ENCODE measurements around the gene NCAPG2. TPM values are rescaled to one million over a fixed set of nuclear protein-coding genes. Genes with fewer than 3 reads are reported as not detected.

NCAPG2 gene
- total RNA-seq, 2 experiments from 2014 or later: 85.0 to 90.9 TPM

DNA sequence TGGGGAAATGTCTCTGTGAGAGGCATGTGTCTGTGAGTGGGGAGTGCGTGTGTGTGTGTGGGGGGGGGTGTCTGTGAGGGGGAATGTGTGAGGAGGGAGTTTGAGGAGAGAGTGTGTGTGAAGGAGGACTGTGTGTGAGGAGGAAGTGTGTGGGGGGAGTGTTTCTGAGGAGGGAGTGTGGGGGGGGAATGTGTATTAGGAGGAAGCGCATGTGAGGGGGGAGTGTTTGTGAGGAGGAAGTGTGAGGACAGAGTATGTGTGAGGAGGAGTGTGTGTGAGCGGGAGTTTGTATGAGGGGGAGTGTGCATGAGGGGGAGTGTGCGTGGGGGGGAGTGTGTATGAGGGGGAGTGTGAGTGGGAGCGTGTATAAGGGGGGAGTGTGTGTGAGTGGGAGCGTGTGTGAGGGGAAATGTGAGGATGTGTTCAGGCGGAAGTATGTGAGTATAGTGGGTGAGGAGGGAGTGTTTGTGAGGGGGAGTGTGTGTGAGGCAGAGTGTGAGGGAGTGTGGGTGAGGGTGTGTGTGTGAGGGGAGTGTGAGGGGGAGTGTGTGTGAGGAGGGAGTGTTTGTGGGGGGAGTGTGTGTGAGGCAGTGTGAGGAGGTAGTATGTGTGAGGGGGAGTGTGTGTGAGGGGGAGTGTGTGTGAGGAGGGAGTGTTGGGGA, 95.2 kb downstream of the NCAPG2 start:
- POLR2A ChIA-PET: no interaction called here
- CTCF ChIA-PET: no interaction called here

DNA sequence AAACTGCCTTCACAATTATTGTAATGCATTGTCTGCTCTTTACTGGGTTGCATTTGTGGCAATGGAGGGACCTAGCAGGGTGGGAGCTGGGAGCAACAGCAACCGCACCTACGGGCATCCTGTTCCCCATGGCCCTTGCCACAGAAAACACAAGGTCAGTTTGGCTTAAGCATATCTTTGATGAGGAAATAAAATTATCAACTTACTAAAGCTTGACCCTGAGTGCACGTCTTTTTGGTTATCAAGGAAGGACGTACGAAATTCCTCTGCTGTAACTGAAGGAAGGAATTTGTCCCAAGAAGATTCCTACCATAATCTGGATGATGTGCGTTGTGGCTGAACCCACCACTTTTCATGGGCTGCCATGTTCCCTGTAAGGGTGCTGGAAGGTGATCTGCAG, 97.0 kb downstream of the NCAPG2 start:
- CTCF ChIA-PET: no interaction called here

DNA sequence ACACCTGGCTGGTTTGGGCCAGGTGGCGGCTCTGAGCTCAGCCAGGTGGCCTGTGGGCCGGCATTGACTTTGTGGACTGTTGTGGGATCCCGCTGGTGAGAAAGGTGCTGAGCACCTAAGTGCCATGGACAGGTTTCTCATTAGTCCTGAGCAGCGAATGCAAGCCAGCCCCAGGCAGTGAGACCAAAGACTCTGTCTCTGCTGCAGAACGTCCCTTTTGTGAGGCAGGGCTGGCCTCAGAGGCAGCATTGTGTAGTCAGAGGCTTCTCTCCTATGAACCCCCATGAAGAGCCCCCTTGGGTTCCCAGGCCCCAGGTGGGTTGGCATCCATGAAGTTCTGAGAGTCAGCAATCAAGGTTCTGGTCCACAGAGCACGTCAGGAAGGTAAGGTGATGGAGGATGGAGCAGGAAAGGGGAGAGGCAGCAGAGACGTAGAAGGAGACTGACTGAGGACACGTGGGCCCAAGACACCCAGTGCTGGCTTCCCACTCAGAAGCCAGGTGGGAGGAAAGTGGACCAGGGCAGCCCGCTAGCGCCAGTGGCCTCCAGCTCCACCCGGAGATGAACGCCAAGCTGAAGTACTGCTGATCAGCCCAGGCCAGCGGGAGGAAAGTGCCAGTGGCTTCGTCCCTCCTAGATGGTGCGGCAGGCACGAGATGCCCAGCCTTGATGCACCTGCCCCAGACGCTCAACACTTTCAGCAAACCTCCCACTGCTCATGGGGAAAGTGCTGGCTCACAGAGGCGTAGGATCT, 97.8 kb downstream of the NCAPG2 start:
- CTCF ChIA-PET: no interaction called here
- POLR2A ChIA-PET: no interaction called here

More for the DNA sequence above, 97.0 kb downstream of the NCAPG2 start:
- POLR2A ChIA-PET: no interaction called here

DNA sequence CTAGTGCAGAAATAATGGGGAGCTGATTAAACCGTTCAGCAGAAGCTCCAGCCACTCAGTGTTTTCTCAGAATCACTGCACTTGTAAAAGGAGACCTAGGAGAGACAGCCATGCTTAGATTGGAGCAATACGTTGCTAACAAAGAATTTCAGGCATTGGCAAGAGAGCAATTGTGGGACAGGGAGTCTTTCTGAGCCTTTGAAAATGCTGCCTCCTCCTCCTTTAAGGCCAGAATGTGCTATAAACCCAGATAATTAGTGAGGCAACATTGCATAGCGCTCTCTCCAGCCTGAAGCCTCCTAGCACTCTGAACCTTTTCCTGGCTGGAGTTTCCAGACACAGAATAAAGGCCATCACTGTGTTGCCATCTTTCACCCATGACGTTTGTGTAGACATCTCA, 98.5 kb downstream of the NCAPG2 start:
- CTCF ChIA-PET: no interaction called here
- POLR2A ChIA-PET: no interaction called here

DNA sequence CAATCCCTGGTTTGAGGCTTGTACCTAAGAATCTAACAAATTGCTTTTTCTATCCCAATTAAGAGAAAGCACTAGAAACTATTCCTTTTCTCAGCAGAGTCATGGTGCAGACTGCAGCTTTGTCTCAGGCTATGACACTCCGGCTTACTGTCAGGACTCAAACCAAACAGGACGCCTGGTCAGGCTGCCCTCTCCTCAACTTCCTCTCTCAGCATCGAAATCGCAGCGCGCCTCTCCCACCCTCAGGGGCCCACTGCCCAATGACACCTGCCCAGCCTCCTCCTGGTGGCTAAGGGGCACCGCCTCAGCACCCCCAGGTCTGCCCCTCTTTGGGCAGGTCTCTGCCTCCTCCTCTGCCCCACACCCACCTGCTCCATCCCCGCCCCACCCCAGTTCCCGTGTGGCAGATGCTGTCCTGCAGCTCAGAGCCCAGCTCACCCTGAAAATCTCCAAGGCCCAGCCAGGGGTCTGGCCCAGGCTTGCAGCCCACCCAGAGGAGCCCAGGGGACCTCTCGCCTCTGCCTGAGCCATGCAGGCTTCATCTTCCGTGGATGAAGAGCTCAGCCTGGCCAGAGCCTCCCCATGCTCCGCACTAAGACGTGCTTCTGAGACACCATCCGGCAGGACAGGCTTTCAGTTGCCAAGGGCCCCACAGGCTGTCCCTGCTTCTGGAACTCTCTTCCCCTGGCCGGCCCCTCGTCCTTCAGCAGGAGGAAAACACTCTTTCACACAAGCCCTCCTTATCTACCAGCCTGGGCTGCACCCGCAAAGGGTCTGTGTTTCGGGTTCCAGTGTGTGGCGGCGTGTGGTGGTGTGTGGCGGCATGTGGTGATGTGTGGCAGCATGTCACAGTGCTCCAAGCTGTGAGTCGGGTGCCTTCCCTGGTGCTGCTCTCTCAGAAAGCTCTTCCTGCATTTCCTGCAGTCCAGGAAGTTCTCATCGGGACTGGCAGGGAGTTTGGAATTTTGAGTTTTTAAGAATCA, 100.5 kb downstream of the NCAPG2 start:
- POLR2A ChIA-PET: no interaction called here
- CTCF ChIA-PET: no interaction called here

DNA sequence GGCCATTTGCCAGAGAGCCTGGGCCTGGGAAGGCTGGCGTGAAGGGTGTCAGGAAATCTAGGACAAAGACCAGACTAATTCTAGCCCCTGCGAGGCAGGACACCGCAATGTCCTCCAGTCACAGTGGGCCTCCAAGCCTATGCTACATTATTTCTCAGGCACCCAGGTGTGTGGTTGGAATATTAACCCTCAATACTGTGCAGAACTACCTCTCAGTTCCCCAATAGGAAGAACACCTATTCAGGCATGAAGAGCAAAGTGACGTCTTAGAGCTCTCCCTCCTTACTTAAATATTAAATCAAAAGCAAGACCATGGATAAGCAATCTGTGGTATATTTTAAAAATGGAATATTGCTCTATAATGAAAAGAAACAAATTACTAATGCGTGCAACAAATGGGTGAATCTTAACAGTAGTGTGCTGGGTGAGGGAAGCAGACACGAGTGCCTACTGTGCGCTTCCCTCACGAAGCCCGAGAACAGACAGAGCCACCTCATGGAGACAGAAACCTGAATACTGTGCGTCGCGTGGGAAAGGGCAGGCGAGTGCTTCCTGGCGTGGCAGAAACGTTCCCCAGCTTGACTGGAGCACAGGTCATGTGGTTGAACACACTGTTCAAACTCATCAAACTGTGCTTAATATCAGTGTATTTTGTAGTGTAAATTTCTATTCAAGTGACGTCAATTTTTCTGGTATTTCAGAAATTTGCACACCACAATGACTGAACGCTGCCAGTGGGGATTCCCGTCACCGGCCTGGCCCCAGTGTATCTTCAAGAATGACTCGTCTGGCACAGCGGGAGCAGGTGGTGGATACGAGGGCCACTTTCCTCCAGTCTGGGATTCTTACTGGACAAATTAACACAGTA, 101.5 kb downstream of the NCAPG2 start:
- ChIA-PET POLR2A (no interaction called here), CTCF (no interaction called here)

DNA sequence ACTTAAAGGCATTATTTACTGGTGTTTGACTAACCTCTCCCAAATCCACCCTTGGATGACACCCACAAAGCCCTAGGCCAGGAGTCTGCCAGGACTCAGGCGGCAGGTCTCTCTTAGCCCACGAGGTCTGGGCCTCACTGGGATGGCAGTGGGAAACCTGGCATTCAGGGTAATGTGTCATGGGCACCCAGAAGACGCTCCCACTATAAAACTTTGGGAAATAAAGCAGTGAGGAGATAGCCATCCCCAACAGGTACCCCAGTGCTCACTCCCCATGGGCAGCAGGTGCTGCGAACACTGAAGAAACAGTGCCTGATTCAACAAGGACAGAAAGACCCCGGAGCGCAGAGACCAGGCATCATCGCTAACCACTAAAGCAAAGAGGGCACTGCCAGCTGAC, 102.6 kb downstream of the NCAPG2 start:
- ChIA-PET CTCF (no interaction called here), POLR2A (no interaction called here)

DNA sequence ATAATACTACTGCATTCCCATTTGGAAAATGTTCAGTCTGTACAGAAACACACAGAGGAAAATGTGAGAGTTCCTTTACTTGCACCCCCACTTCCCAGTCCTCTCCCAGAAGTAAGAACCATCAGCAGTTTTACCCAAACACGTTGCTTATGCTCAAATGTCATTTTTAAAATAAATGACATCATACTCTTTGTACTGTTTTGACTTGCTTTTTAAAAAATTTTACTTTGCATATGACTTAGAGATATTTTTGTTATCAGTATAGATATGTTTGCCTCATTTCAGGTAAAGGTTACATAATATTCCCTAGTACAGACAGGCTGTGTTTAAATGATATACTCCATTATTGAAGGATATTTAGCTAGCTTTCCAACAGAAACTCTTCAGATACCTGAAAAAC, 103.5 kb downstream of the NCAPG2 start:
- CTCF ChIA-PET: no interaction called here
- POLR2A ChIA-PET: no interaction called here

DNA sequence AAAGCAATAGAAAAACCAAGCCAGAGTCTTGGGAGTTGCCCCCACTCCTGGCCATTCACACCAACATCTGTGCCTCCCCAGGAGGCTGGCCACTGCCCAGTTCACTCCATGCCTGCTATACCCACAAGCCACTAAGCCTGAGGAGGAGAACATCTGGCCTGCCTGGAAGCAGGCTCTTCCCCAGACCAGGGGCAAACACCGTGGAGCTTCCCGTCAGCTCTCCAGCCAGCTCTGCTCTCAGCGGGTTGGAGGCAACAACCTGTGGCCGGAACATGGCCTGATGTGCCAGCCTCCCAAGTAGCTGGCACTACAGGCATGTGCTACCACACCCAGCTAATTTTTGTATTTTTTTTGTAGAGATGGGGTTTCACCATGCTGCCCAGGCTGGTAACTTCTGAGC, 107.9 kb downstream of the NCAPG2 start:
- CTCF ChIA-PET: no interaction called here
- POLR2A ChIA-PET: no interaction called here

DNA sequence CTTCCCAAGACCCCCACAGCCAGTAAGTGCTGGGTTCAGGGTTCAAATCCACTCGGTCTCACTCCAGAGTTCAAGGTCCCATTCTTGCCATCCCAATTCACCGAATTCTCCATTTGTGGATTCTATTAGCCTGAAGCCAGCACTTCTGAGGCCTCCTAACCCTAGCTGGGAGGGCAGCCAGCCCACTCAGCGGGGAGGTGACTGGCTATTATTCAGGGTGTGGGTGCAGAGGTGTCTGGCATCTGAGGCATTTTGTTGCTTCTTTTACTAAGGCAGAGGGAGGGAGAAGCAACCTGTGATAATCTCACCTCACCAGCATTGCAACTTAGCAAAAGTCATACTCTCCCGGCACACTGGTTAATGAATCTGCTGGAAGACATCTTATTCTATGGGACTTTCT, 108.3 kb downstream of the NCAPG2 start:
- ChIA-PET POLR2A (no interaction called here), CTCF (no interaction called here)

DNA sequence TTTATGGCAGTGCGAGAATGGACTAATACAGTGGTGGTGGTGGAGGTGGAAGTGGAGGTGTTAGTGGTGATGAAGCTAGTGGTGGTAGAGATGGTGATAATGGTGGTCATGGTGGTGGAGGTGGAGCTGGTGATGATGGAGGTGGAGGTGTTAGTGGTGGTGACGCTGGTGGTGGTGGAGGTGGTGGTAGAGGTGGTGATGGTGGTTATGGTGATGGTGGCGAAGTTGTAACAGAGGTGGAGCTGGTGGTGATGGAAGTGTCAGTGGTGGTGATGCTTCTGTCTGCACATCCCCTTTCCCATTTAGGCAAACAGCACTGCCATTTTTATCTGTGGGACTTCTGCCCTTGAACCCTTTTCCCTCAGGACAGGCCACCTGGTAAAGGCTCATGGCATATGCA, 109.5 kb downstream of the NCAPG2 start:
- CTCF ChIA-PET: no interaction called here
- POLR2A ChIA-PET: no interaction called here

DNA sequence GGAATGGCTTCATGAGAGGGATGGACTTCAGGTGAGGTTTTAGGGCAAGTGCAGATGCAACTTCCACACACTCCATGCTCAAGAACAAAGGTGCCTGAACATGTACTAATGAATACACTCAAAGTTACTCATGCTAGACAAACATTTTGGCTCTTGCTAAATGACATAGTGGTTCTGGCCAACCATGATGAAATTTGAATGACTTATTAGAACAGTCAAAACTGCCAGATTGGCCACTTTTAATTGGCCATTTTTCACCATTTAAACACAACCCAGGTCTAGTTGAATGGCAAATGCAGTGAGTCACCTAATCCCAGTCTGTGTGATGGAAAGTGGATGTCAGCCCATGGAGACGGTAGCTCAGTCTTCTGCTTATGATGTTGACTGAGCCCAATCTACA, 112.1 kb downstream of the NCAPG2 start:
- CTCF ChIA-PET: no interaction called here
- POLR2A ChIA-PET: no interaction called here

DNA sequence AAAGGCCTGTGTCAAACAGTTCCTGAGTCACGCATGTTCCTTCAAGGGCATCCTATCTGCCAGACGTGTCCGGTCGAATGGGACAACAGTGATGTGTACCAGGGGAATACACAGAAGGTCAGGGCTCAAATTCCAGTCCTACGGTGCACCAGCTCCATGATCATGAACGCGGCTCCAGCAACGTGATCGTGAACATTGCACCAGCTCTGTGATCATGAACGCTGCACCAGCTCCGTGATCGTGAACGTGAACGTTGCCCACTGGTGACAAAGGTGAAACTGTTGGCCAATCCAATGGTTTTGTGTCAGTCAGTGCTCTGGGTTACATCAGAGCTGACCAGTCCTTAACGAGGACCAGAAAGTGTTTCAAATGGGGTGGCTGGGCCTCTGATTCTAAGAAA, 112.7 kb downstream of the NCAPG2 start:
- CTCF ChIA-PET: no interaction called here

DNA sequence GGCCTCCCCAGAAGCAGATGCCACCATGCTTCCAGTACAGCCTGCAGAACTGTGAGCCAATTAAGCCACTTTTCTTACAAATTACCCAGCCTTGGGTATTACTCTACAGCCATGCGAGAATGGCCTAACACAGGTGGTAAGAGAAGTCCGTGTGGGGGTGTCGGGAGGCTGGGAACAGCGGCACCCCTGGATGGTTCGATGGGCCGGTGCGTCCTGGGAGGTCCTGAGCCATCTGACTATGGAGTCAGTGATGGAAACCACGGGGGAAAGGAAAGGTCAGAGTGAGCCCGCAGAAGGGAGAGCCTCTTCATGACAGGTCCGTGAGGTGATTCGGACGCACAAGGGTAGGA, 114.4 kb downstream of the NCAPG2 start:
- CTCF ChIA-PET: no interaction called here
- POLR2A ChIA-PET: no interaction called here

More for the DNA sequence above, 112.7 kb downstream of the NCAPG2 start:
- POLR2A ChIA-PET: no interaction called here

DNA sequence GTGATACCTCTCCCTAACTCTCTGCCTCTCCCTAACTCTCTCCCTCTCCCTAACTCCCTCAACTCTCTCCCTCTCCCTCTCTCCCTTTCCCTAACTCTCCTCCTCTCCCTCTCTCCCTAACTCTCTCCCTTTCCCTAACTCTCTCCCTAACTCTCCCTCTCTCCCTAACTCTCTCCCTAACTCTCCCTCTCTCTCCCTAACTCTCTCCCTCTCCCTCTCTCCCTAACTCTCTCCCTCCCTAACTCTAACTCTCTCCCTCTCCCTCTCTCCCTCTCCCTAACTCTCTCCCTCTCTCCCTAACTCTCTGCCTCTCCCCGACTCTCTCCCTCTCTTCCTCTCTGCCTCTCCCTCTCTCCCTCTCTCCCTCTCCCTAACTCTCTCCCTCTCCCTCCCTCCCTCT, 115.0 kb downstream of the NCAPG2 start:
- POLR2A ChIA-PET: no interaction called here
- CTCF ChIA-PET: no interaction called here

DNA sequence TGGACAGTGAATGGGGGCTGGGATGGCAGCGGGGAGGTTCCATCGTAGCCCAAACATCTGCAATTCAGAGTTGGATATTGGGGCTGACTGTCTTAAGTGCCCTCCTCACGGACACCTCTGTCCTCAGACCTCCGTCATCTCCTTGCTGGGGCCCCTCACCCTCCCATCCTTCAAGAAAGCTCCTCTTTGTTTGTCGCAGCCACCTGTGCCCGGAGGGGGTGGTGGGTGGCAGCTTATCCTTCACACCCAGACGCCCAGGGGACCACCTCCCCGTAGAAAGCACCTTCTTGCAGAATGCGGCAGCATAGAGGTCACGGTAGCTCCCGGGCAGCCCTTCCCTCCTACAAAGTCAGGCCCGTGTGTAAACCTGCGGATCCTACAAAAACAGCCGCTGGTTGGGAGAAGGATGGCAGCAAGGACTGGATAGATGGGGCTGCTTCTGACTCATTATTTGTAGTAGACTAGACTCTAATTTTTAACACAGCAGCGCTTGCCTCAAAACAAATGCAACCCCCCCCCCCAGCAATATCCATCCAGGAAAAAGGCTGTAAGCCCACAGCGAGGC, 115.6 kb downstream of the NCAPG2 start:
- CTCF ChIA-PET: no interaction called here
- POLR2A ChIA-PET: no interaction called here

DNA sequence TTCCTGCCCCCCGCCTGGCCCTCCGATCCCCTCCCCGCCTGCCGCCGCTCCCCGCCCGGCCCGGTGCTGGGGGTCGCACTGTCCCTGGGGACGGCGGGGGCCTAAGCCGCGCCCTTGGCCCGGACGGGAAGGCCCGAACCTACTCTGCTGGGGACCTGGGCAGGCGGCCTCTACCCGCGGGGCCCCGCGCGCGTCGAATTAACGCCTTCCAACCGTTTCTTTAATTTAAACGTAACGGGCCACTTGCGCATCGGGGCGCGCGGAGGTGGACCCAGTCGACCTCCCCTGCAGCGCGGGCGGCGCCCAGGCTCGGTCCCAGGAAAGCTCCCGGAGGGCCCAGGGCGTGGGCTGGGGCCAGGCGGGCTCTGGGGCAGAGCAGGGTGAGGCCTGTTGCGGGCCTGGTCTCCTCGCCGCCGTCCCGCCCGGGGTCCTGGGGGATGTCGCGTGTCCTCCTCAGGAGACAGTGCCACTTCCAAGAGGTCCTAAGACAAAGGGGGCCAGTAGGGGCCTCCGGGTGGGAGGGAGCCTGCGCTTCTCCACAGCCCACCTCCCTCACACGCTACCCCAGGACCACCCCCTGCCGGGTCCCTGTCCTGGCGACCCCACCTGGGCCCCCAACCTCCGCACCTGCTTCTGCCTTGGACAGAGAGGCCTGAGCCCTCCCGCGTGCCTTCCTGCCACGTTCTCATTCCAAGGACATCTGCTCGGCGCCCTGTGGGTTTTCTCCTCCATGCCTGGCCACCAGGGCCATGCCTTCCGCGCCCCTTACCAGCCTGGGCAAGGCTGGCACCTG, 116.3 kb downstream of the NCAPG2 start:
- CTCF ChIA-PET: no interaction called here
- POLR2A ChIA-PET: no interaction called here

DNA sequence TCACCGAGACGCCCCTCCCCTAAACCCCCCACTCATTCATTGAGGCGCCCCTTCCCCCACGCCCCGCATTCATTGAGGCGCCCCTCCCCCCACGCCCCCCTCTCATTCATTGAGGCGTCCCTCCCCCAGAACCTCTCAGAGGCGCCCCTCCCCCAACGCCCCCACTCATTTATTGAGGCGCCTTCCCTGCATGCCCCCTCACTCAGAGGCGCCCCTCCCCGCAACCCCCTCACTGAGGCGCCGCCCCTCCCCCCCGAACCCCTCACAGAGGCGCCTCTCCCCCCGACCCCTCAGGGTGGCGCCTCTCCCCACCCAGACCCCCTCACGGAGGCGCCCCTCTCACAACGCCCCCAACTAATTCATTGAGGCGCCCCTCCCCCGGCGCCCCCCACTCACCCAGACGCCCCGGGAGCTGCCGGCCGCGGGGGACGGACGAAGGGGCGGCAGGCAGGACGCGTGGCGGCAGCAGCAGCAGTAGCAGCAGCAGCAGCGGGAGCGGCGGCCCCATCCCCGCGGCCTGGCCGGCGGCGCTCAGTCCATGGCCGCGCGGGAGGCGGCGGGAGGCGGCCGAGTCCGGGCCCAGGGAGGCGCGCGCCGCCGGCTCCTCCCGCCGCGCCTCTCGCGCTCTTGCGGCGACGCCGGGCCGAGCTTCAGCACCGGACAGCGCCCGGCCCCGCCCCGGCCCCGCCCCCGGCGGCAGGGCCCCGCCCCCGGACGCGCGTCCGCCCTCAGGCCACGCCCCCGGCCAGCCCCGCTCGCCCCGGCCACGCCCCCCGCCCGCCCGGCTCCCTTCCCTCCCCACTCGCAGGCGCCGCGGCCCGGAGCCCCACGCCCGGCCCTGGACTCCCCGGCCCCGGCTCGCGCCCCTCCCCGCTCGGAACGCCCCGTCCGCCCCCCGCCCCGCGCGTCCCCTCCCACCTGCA, 117.2 kb downstream of the NCAPG2 start, which contains the start of gene PTPRN2:
PTPRN2 (minus strand) TSS at position 662 of the 923 bp plus-strand sequence.
- POLR2A ChIA-PET: no interaction called here
- CTCF ChIA-PET: no interaction called here
